Astrocyte of the spinal cord (primary cell): Measurements from ENCODE around the gene MYOT.

ENCODE experiments used
- DNase-seq: peaks from one replicate; pipeline ENCODE4 v3.0.0; 2011; ENCODE audit warnings: low read depth, low spot score
- H3K4me3 ChIP-seq: 2 replicates; pipeline ENCODE4 v1.5.1; 2011; ENCODE audit warnings: low read depth, mild to moderate bottlenecking, low read length, moderate library complexity
- in situ Hi-C: cut with HindIII; loops from 2 replicates; pipeline ENCODE4 v1.10.0; 2017; ENCODE audit warnings: low sequenced_read_pairs
- TF ChIP-seq, protein P1 (sequence below): IDR thresholded peaks from 2 replicates; pipeline ENCODE4 v1.5.1; 2012; ENCODE audit warnings: low read depth, mild to moderate bottlenecking, low read length, inconsistent platforms

MYOT gene

DNA sequence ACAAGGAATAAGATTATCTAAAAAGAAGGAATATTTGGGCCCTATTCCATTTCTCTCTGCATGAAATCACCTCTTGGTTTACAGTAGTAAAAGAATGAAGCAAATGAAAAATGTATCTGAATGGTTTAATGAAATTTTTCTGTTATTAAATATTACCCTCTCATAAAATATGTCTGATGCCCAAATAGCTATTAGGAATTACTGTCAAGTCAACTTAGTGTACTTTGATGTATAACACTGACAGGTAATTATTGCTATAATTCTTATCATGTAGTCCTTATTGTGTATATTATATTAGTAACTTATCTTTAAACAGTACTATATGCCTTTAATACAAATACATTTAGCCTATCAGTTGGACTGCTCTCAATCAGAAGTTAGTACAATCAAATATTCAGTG, 8.4 kb downstream of the MYOT start:
- DNase-seq: no peak
- H3K4me3 ChIP-seq: no peak overlapping the region
- in situ Hi-C loops: no loop called here
- TF ChIP-seq, protein P1, sequence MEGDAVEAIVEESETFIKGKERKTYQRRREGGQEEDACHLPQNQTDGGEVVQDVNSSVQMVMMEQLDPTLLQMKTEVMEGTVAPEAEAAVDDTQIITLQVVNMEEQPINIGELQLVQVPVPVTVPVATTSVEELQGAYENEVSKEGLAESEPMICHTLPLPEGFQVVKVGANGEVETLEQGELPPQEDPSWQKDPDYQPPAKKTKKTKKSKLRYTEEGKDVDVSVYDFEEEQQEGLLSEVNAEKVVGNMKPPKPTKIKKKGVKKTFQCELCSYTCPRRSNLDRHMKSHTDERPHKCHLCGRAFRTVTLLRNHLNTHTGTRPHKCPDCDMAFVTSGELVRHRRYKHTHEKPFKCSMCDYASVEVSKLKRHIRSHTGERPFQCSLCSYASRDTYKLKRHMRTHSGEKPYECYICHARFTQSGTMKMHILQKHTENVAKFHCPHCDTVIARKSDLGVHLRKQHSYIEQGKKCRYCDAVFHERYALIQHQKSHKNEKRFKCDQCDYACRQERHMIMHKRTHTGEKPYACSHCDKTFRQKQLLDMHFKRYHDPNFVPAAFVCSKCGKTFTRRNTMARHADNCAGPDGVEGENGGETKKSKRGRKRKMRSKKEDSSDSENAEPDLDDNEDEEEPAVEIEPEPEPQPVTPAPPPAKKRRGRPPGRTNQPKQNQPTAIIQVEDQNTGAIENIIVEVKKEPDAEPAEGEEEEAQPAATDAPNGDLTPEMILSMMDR: no peak

DNA sequence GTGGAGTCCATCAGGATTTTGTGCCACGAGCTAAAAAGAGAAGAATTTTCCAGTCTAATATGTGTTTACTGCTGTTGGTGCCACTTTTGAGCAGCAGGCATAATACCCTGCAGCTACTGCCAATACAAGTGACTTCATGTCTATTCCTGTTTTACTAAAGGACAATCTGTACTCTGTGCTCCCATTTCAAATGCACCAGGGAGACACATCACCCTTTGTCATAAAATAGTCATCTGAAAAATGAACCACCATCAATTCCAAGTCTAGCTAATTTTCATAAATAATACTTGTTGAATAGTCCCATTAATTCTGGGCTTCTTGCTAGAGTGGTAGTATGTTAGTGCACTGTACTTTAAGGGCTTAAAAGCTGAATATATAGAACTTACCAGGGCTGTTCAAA, 12.7 kb downstream of the MYOT start:
- in situ Hi-C loops: no loop called here
- TF ChIP-seq, protein P1: no peak
- H3K4me3 ChIP-seq: no peak overlapping the region
- no peak for DNase-seq

DNA sequence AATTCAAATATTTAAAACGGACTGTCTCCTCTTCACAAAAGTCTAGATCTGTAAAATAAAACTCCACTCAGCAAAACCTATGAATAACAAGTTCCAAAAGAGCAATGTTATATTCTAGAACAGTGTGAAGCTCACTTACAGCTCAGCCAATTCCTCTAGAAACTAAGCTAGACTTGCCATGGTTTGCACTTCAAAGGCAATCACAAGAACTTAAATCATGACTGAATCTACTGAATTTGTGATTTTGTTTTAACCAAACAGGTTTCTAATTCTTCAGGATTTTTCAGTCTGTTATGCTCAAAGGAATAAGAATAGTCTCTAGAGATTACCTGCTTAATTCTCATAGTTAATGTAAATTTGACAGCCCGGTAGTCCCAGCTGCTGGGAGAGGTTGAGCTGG, 20.2 kb downstream of the MYOT start:
- in situ Hi-C loops: no loop called here
- TF ChIP-seq, protein P1: no peak
- no peak overlapping the region for H3K4me3 ChIP-seq
- no peak for DNase-seq

DNA sequence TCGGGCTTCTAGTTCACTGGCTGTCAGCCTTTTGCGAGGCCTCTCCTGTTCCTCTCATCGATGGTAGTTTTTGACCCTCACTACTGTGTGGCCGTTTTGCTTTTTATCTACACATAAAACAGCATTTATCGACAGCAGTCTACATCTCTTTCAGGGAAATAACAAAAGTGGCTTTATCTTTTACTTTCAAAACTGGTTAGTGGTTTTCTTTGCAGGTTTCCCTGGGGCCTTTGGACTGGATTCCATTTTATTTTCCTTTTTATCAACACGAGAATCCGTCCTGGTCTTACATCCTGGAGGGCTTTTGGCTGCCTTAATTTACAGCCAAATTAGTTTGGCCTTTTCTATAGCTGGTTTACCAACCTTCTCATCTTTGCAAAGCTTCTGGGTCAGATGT, 20.8 kb downstream of the MYOT start:
- TF ChIP-seq, protein P1: no peak
- in situ Hi-C loops: no loop called here
- no peak for DNase-seq
- H3K4me3 ChIP-seq: peak overlapping the region; percentile 51

DNA sequence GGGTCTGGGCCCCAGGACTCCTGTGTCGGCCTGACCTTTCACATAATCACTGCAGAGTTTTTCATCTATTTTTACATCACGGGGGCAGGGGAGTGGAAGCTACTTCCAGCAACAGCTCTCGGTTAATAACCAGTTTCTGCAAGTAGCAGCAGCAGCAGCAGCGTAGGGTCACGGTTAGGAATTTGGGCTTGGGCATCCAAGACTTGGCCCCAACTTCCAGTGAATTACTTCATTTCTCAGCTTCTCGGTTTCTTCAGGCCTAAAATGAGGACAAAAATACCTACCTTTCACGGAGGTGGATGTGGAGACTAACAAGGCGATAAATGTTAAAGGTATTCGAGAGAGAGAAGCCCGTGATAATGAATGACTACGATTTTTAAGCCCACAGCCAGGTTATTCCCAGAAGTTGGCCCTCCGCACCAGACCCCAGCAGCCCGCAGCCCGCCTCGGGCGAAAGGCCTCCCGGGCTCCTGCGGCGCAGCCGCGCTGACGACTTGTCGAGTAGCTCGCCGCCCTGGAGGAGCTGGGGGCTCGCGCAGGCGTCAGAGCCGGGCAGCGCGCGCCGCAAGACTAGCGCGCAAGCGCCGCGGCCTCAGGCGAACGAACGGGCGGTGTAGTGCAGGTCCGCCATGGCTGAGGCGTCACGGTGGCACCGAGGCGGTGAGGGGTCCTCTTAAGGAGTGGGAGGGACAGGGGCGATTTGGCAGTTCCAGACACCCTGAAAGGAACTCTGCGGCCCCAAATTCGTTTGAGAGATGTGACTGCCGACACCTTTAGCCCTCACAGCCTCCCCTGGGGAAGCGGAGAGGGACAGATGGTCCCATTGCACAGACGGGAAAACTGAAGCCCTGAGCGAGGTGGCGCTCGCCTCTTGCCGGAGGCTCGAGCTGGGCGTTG, 21.5 kb downstream of the MYOT start, which contains the start of gene PKD2L2:
Gene PKD2L2, plus strand, starts transcription at position 595 of the 897 bp plus-strand sequence. Its CDS starts 35 bp downstream, at position 630.
- peak; percentile 87 for DNase-seq
- peak within 1 kb of the TSS; percentile 51 for H3K4me3 ChIP-seq
- in situ Hi-C loops: no loop called here
- TF ChIP-seq, protein P1: peak; percentile 5

DNA sequence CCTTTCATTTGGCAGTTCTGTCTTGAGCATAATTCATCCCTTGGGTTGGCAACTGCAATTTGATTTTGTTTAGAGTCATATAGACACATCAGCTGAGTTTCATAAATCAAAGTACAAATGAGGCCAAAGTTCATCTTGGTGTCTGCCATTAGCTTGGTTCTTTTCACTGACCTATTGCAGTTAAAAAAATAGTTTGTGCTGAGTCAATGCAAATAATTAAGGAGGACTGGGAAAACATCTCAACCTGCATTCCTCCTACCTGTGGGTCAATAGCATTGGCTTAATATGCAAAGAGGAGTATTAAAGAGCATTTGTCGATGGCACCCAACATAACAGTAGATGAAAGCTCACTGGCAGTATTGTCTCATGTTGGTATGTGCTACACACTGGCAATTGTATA, 23.2 kb downstream of the MYOT start:
- no peak overlapping the region for H3K4me3 ChIP-seq
- in situ Hi-C loops: no loop called here
- TF ChIP-seq, protein P1: no peak
- DNase-seq: no peak
